Tibial artery (tissue), 4 donors: ENCODE results near the gene COX7A2L.
"Not testable (repeated sequence)": the region's sequence is repeated elsewhere in the genome, so short reads cannot be mapped to it uniquely, and the experiment has no call there.

Experiments
- DNase-seq, 2 donors: peaks; one replicate each; pipeline ENCODE4 v3.0.0-alpha.2; 2019
- H3K27ac ChIP-seq, 2 donors: fragments of 200-600 bp; sonication (generic) in 1 of 2; 1 replicate in 1 of 2; 2 replicates in 1 of 2; pipeline ENCODE4 v1.5.1; 2018 to 2019; ENCODE audit warnings: mild to moderate bottlenecking in 1 of 2
- H3K27me3 ChIP-seq, 2 donors: fragments of 200-600 bp; sonication (generic) in 1 of 2; one replicate each; pipeline versions ENCODE4 v1.5.1 to v1.6.0; 2016 to 2019
- H3K36me3 ChIP-seq, 3 donors: fragments of 200-600 bp; sonication (generic) in 2 of 3; one replicate each; pipeline ENCODE4 v1.5.1; 2016 to 2019; ENCODE audit warnings: mild to moderate bottlenecking in 2 of 3
- H3K4me1 ChIP-seq, 4 donors: fragments of 200-600 bp; sonication (generic) in 2 of 4; 1 replicate in 3 of 4; 2 replicates in 1 of 4; pipeline ENCODE4 v1.5.1; 2016 to 2019
- H3K4me3 ChIP-seq, 2 donors: fragments of 200-600 bp; sonication (generic) in 1 of 2; 1 replicate in 1 of 2; 2 replicates in 1 of 2; pipeline ENCODE4 v1.5.1; 2018 to 2019; ENCODE audit warnings: mild to moderate bottlenecking in 2 of 2
- H3K9me3 ChIP-seq, 3 donors: fragments of 200-600 bp; sonication (generic) in 1 of 3; one replicate each; pipeline ENCODE4 v1.5.1; 2016 to 2019
- intact Hi-C: fragments of 100-400 bp; cut with DNase I; formaldehyde crosslinking; loops from one replicate; pipeline ENCODE4 v1.15.0; 2023; ENCODE audit warnings: low total_unique reads
- TF ChIP-seq, protein P1 (sequence below), 2 experiments: fragments of 200-600 bp in 1 of 2; fragments of 450-650 bp in 1 of 2; IDR thresholded peaks; one replicate each; pipeline ENCODE4 v1.5.1; 2017 to 2019; ENCODE audit warnings: antibody characterized with exemption in 2 of 2, mild to moderate bottlenecking in 1 of 2, moderate library complexity in 1 of 2

The COX7A2L gene

DNA sequence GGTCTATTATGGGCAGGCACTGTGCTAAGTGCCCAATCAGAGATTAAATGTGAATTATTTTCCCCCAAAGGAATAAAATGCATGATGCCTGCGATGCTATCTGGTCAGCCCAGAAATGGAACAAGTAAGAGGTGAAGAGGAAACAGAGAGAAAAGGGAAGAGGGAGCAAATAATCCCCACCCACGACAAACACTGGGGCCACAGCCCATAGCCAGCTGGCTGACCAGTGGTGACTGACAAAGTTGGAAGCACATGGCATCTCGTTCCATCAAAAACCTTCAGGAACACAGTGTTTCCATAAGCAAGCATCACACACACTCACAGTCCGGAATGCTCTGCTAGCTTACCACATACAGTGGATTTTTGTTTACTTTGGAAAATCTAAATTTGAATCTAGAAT is 21.1 kb upstream of the COX7A2L start:
- no peaks in the 10 kb centered on the region for H3K9me3 ChIP-seq
- H3K4me3 ChIP-seq, result no peak overlapping the region
- no peaks in the 10 kb centered on the region for H3K27me3 ChIP-seq
- H3K27ac ChIP-seq, result no peak overlapping the region
- TF ChIP-seq, protein P1, sequence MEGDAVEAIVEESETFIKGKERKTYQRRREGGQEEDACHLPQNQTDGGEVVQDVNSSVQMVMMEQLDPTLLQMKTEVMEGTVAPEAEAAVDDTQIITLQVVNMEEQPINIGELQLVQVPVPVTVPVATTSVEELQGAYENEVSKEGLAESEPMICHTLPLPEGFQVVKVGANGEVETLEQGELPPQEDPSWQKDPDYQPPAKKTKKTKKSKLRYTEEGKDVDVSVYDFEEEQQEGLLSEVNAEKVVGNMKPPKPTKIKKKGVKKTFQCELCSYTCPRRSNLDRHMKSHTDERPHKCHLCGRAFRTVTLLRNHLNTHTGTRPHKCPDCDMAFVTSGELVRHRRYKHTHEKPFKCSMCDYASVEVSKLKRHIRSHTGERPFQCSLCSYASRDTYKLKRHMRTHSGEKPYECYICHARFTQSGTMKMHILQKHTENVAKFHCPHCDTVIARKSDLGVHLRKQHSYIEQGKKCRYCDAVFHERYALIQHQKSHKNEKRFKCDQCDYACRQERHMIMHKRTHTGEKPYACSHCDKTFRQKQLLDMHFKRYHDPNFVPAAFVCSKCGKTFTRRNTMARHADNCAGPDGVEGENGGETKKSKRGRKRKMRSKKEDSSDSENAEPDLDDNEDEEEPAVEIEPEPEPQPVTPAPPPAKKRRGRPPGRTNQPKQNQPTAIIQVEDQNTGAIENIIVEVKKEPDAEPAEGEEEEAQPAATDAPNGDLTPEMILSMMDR (IDR thresholded peaks at IDR 0.05), result no peak
- H3K4me1 ChIP-seq, result no peaks in the 10 kb centered on the region
- intact Hi-C loops, result no loop called here
- DNase-seq, result no peak
- no peaks in the 10 kb centered on the region for H3K36me3 ChIP-seq

DNA sequence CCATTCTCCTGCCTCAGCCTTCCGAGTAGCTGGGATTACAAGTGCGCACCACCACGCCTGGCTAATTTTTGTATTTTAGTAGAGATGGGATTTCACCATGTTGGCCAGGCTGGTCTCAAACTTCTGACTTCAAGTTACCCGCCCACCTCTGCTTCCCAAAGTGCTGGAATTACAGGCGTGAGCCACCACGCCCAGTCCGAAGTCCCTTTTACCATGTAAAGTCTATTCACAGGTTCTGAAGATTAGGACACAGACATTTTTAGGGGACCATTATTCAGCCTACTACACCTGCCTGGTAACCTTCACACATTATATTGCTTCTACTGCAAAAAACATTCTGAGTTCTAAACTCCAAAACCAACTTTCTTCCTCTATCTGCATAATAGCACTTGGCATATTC is 19.0 kb upstream of the COX7A2L start:
- H3K9me3 ChIP-seq, DNase-seq, H3K4me1 ChIP-seq, intact Hi-C loops, H3K27me3 ChIP-seq, H3K27ac ChIP-seq, H3K36me3 ChIP-seq, H3K4me3 ChIP-seq: not testable (repeated sequence)

DNA sequence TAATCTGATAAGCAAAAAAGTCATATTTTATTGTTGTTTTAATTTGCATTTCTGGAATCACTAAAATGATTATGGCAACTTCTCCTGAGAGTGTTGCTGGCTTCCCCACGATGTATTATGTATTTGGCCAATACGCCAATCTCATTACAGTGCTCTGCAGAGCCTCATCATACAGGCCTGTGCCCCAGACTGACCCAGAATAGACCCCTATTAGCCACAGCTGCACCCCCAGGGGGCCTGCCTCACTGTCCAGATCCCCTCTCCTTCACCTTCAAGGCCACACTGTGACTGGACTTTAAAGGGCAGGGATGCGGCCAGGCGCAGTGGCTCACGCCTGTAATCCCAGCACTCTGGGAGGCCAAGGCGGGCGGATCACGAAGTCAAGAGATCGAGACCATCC is 17.4 kb upstream of the COX7A2L start:
- Histone ChIP-seq H3K27ac (no peak overlapping the region), H3K27me3 (no peaks in the 10 kb centered on the region), H3K4me1 (no peaks in the 10 kb centered on the region), H3K9me3 (no peaks in the 10 kb centered on the region), H3K4me3 (no peak overlapping the region), H3K36me3 (no peaks in the 10 kb centered on the region)
- intact Hi-C loops, result no loop called here
- DNase-seq, result no peak
- TF ChIP-seq, protein P1 (IDR thresholded peaks at IDR 0.05), result no peak

DNA sequence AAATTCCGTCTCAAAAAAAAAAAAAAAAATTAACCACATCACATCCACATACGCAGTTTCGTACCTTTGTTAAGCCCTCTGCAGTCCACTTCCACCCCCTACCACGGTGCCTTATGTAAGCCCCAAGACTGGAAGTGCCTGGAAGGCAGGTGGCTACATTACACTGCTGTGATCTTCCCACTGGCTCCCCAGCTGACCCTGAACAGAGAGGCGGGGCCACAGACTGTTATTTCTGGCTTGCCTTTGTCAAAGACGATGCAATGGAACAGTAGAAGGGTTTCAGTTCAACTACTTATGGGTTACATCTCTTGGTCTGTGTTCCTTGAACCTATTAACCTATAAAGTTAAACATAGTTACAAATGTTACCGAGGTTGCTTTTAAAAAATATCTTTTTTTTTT is 15.7 kb upstream of the COX7A2L start:
- intact Hi-C loops, result no loop called here
- Histone ChIP-seq H3K4me3 (no peak overlapping the region), H3K27ac (no peak overlapping the region), H3K9me3 (no peaks in the 10 kb centered on the region), H3K36me3 (no peaks in the 10 kb centered on the region), H3K4me1 (no peaks in the 10 kb centered on the region), H3K27me3 (no peaks in the 10 kb centered on the region)
- TF ChIP-seq, protein P1 (IDR thresholded peaks at IDR 0.05), result no peak
- no peak for DNase-seq

DNA sequence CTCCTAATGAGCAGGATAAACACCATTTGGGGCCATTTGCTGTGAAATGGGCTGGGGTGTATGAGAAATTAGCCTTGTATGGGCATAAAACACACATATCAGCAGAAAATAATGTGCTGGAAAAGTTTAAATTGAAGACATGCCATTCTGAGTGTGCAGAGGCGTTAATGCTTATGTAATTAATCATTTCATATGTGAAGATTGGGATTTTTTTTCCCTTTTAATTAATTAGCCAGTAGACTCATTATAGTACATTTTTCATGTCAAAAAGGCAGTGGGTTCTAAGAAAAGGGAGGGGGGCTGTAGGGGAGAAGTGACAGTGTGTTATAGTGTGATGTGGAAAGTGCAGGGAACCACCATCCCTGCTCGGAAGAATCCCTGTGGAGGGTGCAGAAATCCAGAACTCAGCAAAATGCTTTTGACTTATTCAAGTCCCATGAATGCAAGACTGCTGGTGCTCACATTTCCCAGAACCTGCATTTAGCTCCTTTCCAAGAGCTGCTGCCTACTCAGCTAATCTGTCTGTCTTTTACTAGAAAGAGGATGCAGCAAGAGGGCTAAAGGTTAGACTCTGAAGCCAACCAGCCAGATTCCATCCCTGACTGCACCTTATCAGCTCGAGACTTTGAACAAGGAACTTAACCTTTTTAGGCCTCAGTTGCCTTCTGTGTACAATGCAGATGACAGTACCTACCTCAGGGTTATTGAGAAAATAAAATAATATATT is 11.6 kb upstream of the COX7A2L start:
- Histone ChIP-seq H3K27me3 (peaks cover 0 to 2% of the 10 kb centered on the region in 2 donors), H3K36me3 (no peaks in the 10 kb centered on the region), H3K4me3 (no peak overlapping the region), H3K9me3 (no peaks in the 10 kb centered on the region), H3K4me1 (no peaks in the 10 kb centered on the region), H3K27ac (no peak overlapping the region)
- intact Hi-C loops, result no loop called here
- no peak for DNase-seq
- TF ChIP-seq, protein P1 (IDR thresholded peaks at IDR 0.05), result no peak

DNA sequence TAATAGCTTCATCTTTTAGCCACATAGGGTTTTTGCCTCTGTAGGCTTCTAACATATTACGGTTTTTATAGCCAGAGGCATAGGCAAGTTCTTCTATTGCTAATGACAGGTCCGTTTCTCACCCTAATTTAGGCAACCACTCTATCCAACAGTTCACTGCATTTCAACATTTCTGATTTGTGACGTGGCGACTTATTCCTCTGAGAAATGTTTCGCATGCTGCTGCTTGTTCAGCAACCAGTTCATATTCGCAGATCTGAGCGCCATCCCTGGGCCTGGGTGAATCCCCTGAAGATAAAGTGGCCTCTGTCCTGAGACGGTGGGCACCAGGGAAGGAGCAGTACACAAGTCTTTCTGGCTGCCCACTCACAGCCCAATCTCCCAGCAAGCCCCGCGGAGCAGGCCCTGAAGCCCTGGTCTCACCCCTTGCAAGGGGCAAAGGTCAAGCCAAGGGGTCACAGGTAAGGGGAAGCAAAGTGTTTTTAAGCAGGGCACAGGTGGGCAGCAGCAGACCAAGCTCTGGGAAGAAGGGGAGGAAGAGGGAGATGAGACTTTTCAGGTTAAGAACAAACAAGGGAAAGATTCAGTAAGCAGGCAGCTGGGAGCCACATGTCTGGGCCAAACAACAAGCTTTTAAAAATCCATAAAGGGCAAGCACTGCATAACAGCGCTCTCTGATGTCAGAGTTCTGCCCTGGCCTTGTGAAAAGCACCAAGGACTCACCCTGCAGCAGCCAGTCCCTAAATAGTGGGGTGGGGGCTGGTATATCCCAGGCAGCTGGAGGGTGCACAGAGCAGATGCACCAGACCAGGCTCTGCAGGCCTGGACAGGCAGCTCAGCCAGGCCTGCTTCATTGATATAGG is 10.8 kb upstream of the COX7A2L start:
- TF ChIP-seq, protein P1 (IDR thresholded peaks at IDR 0.05), result no peak
- no peaks in the 10 kb centered on the region for H3K4me1 ChIP-seq
- intact Hi-C loops, result no loop called here
- no peak for DNase-seq
- H3K4me3 ChIP-seq, result no peak overlapping the region
- no peaks in the 10 kb centered on the region for H3K9me3 ChIP-seq
- H3K27me3 ChIP-seq, result peaks cover 0 to 2% of the 10 kb centered on the region in 2 donors
- H3K27ac ChIP-seq, result no peak overlapping the region
- no peaks in the 10 kb centered on the region for H3K36me3 ChIP-seq
